Measurements from ENCODE around the gene SALL2.

The SALL2 gene

GRCh38 chr14:21510735-21511657, 15.2 kb downstream of the SALL2 start, which contains the start of gene METTL3:
METTL3 (minus strand) TSS chr14:21511340; CDS start chr14:21511223, 117 bp downstream.
- no peaks in the 10 kb centered on the region for H3K27me3 ChIP-seq (ENCODE audit: insufficient read depth, poor library complexity, severe bottlenecking)
- no peak for TF ChIP-seq CTCF (IDR thresholded peaks at IDR 0.05; ENCODE audit: insufficient read depth, low read length)
- TF ChIP-seq SPI1 (IDR thresholded peaks at IDR 0.05; ENCODE audit: borderline replicate concordance, low read depth): no peak
- peak; percentile 94 for TF ChIP-seq GABPA (IDR thresholded peaks at IDR 0.05; ENCODE audit: low read depth)
- TF ChIP-seq POLR2AphosphoS5 (IDR thresholded peaks at IDR 0.05; ENCODE audit: low read depth): peak; percentile 75
- TF ChIP-seq REST (IDR thresholded peaks at IDR 0.05; ENCODE audit: insufficient replicate concordance, low read depth): peak; percentile 32
- DNase-seq (ENCODE audit: low read depth in 1 of 2, low spot score in 1 of 2): peak; percentile 99
- H3K4me3 ChIP-seq (replicated peaks; ENCODE audit: insufficient read depth, low read length): peak within 1 kb of the TSS; percentile 64
- peak within 1 kb of the TSS; percentile 84 for H3K27ac ChIP-seq (replicated peaks)

GRCh38 chr14:21509432-21510143, 16.6 kb downstream of the SALL2 start:
- Histone ChIP-seq H3K4me3 (replicated peaks; ENCODE audit: insufficient read depth, low read length) (peak overlapping the region; percentile 64), H3K27me3 (ENCODE audit: insufficient read depth, poor library complexity, severe bottlenecking) (no peaks in the 10 kb centered on the region), H3K27ac (replicated peaks) (peak overlapping the region; percentile 84)
- DNase-seq (ENCODE audit: low read depth in 1 of 2, low spot score in 1 of 2): no peak
- TF ChIP-seq CTCF (IDR thresholded peaks at IDR 0.05; ENCODE audit: insufficient read depth, low read length): no peak
- no peak for TF ChIP-seq GABPA (IDR thresholded peaks at IDR 0.05; ENCODE audit: low read depth)
- TF ChIP-seq SPI1 (IDR thresholded peaks at IDR 0.05; ENCODE audit: borderline replicate concordance, low read depth): no peak
- TF ChIP-seq POLR2AphosphoS5 (IDR thresholded peaks at IDR 0.05; ENCODE audit: low read depth): no peak
- TF ChIP-seq REST (IDR thresholded peaks at IDR 0.05; ENCODE audit: insufficient replicate concordance, low read depth): no peak

- Histone ChIP-seq H3K4me3 (replicated peaks; ENCODE audit: insufficient read depth, low read length) (no peak overlapping the region), H3K27me3 (ENCODE audit: insufficient read depth, poor library complexity, severe bottlenecking) (no peaks in the 10 kb centered on the region), H3K27ac (replicated peaks) (no peak overlapping the region)
- no peak for DNase-seq (ENCODE audit: low read depth in 1 of 2, low spot score in 1 of 2)
- TF ChIP-seq POLR2AphosphoS5 (IDR thresholded peaks at IDR 0.05; ENCODE audit: low read depth): no peak
- no peak for TF ChIP-seq SPI1 (IDR thresholded peaks at IDR 0.05; ENCODE audit: borderline replicate concordance, low read depth)
- no peak for TF ChIP-seq CTCF (IDR thresholded peaks at IDR 0.05; ENCODE audit: insufficient read depth, low read length)
- no peak for TF ChIP-seq REST (IDR thresholded peaks at IDR 0.05; ENCODE audit: insufficient replicate concordance, low read depth)
- TF ChIP-seq GABPA (IDR thresholded peaks at IDR 0.05; ENCODE audit: low read depth): no peak
These were observed 19.6 kb downstream of the SALL2 start for GRCh38 chr14:21506557-21506956.

Measured in HL-60 (cell line).